ENCODE results near the gene HEPHL1.

DNA sequence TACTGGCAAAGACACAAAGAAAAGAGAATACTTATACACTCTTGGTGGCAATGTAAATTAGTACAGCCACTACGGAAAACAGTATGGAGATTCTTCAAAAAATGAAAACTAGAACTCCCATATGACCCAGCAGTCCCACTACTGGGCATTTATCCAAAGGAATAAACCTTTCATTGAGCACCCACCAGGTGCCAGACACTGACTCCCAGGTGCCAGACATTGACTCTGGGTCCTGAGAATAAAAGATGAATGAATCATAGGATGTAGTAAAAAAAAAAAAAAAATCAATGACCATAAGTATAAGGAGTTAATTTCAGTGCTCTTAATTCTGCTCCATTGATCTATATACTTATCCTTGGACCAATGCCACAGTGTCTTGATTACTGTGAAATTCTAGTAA is 28.2 kb downstream of the HEPHL1 start:
- TF ChIP-seq, protein P1, sequence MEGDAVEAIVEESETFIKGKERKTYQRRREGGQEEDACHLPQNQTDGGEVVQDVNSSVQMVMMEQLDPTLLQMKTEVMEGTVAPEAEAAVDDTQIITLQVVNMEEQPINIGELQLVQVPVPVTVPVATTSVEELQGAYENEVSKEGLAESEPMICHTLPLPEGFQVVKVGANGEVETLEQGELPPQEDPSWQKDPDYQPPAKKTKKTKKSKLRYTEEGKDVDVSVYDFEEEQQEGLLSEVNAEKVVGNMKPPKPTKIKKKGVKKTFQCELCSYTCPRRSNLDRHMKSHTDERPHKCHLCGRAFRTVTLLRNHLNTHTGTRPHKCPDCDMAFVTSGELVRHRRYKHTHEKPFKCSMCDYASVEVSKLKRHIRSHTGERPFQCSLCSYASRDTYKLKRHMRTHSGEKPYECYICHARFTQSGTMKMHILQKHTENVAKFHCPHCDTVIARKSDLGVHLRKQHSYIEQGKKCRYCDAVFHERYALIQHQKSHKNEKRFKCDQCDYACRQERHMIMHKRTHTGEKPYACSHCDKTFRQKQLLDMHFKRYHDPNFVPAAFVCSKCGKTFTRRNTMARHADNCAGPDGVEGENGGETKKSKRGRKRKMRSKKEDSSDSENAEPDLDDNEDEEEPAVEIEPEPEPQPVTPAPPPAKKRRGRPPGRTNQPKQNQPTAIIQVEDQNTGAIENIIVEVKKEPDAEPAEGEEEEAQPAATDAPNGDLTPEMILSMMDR (IDR thresholded peaks at IDR 0.05), result no peak
- no peak for TF ChIP-seq EZH2 (IDR thresholded peaks at IDR 0.05; ENCODE audit: borderline replicate concordance, insufficient read depth, low read depth, low read length, poor library complexity, severe bottlenecking)

All from B cell (primary cell).